ENCODE data around the gene BACH2. TPM values are rescaled to one million over a fixed set of nuclear protein-coding genes. Genes with fewer than 3 reads are reported as not detected.

BACH2 gene
- total and polyA plus RNA-seq, 2 of the 8 experiments (the other 6 are each of a cell fraction or from before 2014, with no cell fraction given): 1.9 to 5.9 TPM

- Histone ChIP-seq H3K79me1 (ENCODE audit: low read depth, low read length) (no peaks in the 10 kb centered on the region), H4K20me1 (replicated peaks in 1 of 2; ENCODE audit: control insufficient read depth in 1 of 2, insufficient read depth in 2 of 2, low read length in 2 of 2) (peaks cover 5 to 7% of the 10 kb centered on the region in 2 experiments), H3K27ac (ENCODE audit: low read depth, low read length) (no peak overlapping the region), H4K8ac (ENCODE audit: extremely low read depth, insufficient read depth, low read length) (no peak overlapping the region), H3K4me3 (ENCODE audit: extremely low read depth in 1 of 4, insufficient read depth in 2 of 4, low read depth in 3 of 4, low read length in 4 of 4) (peak overlapping the region in 1 of 4 experiments; percentile 73; a peak in 2 of 8 replicates), H3K27me3 (replicated peaks in 1 of 4; ENCODE audit: control insufficient read depth in 3 of 4, extremely low read depth in 1 of 4, insufficient read depth in 3 of 4, low read length in 3 of 4) (peaks cover 4 to 26% (median 22%) of the 10 kb centered on the region in 4 experiments; a peak in 6 of 7 replicates), H3K18ac (ENCODE audit: extremely low read depth, low read length) (no peak overlapping the region), H2BK120ac (replicated peaks; ENCODE audit: low read depth, low read length) (no peak overlapping the region), H3K4ac (replicated peaks; ENCODE audit: insufficient read length, low read depth, low read length) (no peak overlapping the region), H3K56ac (replicated peaks; ENCODE audit: insufficient read length, low read depth, low read length) (no peak overlapping the region), H3K4me2 (ENCODE audit: insufficient read depth in 1 of 2, low read depth in 2 of 2, low read length in 2 of 2) (peak overlapping the region in 1 of 2 experiments; percentile 99; a peak in 1 of 4 replicates), H4K91ac (replicated peaks; ENCODE audit: insufficient read length, low read length) (no peak overlapping the region), H3K9me3 (ENCODE audit: insufficient read depth in 2 of 2, low read depth in 1 of 2, low read length in 1 of 2) (no peaks in the 10 kb centered on the region), H3K9ac (replicated peaks in 1 of 4; ENCODE audit: extremely low read depth in 1 of 4, low read depth in 3 of 4, low read length in 3 of 4) (no peak overlapping the region), H3K36me3 (ENCODE audit: control insufficient read depth in 2 of 4, insufficient read depth in 4 of 4, low read length in 3 of 4) (no peaks in the 10 kb centered on the region; a peak in 1 of 8 replicates), H3K79me2 (ENCODE audit: control insufficient read depth in 1 of 2, insufficient read depth in 2 of 2, low read length in 2 of 2) (no peaks in the 10 kb centered on the region), H2BK12ac (ENCODE audit: low read depth, low read length) (no peak overlapping the region), H3K23ac (ENCODE audit: insufficient read length) (no peak overlapping the region), H2BK20ac (ENCODE audit: low read length) (no peak overlapping the region), H2BK15ac (ENCODE audit: low read length) (no peak overlapping the region), H4K5ac (ENCODE audit: insufficient read length, low read depth, low read length) (no peak overlapping the region), H3K14ac (ENCODE audit: insufficient read length) (no peak overlapping the region), H2BK5ac (ENCODE audit: low read depth, low read length) (no peak overlapping the region), H3K4me1 (replicated peaks in 1 of 4; ENCODE audit: control insufficient read depth in 3 of 4, insufficient read depth in 4 of 4, low read length in 3 of 4) (peaks cover 8 to 16% (median 12%) of the 10 kb centered on the region in 4 experiments), H2AK5ac (ENCODE audit: low read depth, low read length) (no peak overlapping the region), H2AFZ (ENCODE audit: low read length) (no peak overlapping the region), H3K23me2 (ENCODE audit: low read depth, low read length) (peaks cover 19% of the 10 kb centered on the region)
- DNase-seq (ENCODE audit: low read depth in 1 of 2, low spot score in 2 of 2): no peak
- no peak for TF ChIP-seq SIRT6 (IDR thresholded peaks at IDR 0.05; ENCODE audit: low read length)
- FAIRE-seq: no peak
- ChIA-PET CTCF (ENCODE audit: partially characterized antibody) (interaction anchor here (1.9 to 16.3 kb wide), 3 partner anchors 99 to 354 kb away, joined by 4 to 234 read pairs (median 17); no protein-coding TSS in a partner anchor), POLR2A (ENCODE audit: partially characterized antibody) (no interaction called here)
- WGBS, 2 experiments (ENCODE audit: extremely low coverage in 1 of 2, insufficient coverage in 1 of 2, insufficient read length in 1 of 2, insufficient replicate concordance in 2 of 2, low coverage in 1 of 2, low lambda C conversion rate in 2 of 2, missing lambda C conversion rate in 1 of 2): 66% methylated on average over 5 of the region's 5 CpGs; no CpG with 5 or more reads in 1 of the 2 experiments
Measured at GRCh38 chr6:90294008-90294511, 2.6 kb downstream of the BACH2 start.
